GM13977 (cell line): ENCODE measurements around the gene ROBO4.

Source experiments
- DNase-seq: peaks from one replicate; pipeline ENCODE4 v3.0.0; 2012; ENCODE audit warnings: low spot score
- CTCF ChIP-seq: IDR thresholded peaks from 2 replicates; pipeline ENCODE4 v1.5.1; 2012; ENCODE audit warnings: mild to moderate bottlenecking, control low read depth; ENCODE audit not compliant: insufficient read depth; ENCODE audit errors: extremely low read depth, missing control alignments
- in situ Hi-C: fragments of 300-500 bp; cut with MboI; formaldehyde crosslinking; loops from one replicate; pipeline ENCODE4 v1.12.0; 2022; ENCODE audit warnings: low sequenced_read_pairs, low pct_unique_long_range_greater_than_20kb, mixed read lengths, inconsistent platforms; ENCODE audit not compliant: unreplicated experiment

ROBO4 gene

GRCh38 chr11:124891373-124891861 lies 6.2 kb downstream of the ROBO4 start:
- DNase-seq, result no peak
- in situ Hi-C loops, result no loop called here

GRCh38 chr11:124890683-124891372 lies 6.8 kb downstream of the ROBO4 start:
- no peak for DNase-seq
- in situ Hi-C loops, result no loop called here
- no peak for TF ChIP-seq CTCF

More at GRCh38 chr11:124891373-124891861, 6.2 kb downstream of the ROBO4 start:
- TF ChIP-seq CTCF, result no peak

- TF ChIP-seq CTCF, result no peak
- in situ Hi-C loops, result no loop called here
- DNase-seq, result no peak
Observed at GRCh38 chr11:124890151-124890550, 7.5 kb downstream of the ROBO4 start.

- no peak for TF ChIP-seq CTCF
- in situ Hi-C loops, result no loop called here
- DNase-seq, result no peak
Observed at GRCh38 chr11:124889191-124890091, 8.2 kb downstream of the ROBO4 start.

- in situ Hi-C loops, result no loop called here
- no peak for TF ChIP-seq CTCF
- DNase-seq, result no peak
Observed at GRCh38 chr11:124887667-124888013, 10.0 kb downstream of the ROBO4 start.

GRCh38 chr11:124886978-124887666 lies 10.5 kb downstream of the ROBO4 start:
- no peak for DNase-seq
- TF ChIP-seq CTCF, result no peak
- in situ Hi-C loops, result no loop called here
